Astrocyte (in vitro differentiated cells and primary cell): ENCODE results near the gene GABRB1. TPM values are rescaled to one million over a fixed set of nuclear protein-coding genes. Genes with fewer than 3 reads are reported as not detected.

Experiments used
- DNase-seq: peaks from one replicate; pipeline ENCODE4 v3.0.0-alpha.2; 2010; ENCODE audit warnings: low read depth
- FAIRE-seq: peaks from 2 replicates; lab custom pipeline; 2011; peaks lifted over from hg19 to GRCh38; lab: Jason Lieb, UNC
- H2AFZ ChIP-seq: 2 replicates; pipeline ENCODE4 v1.6.0; 2012; ENCODE audit warnings: low read depth, low read length, inconsistent platforms
- H3K27ac ChIP-seq: 2 replicates; pipeline ENCODE4 v1.5.1; 2011; ENCODE audit warnings: low read depth, low read length, inconsistent platforms
- H3K27me3 ChIP-seq: 2 replicates; pipeline ENCODE4 v1.6.0; 2011; ENCODE audit warnings: low read length, inconsistent platforms; ENCODE audit not compliant: insufficient read depth
- H3K36me3 ChIP-seq: 2 replicates; pipeline ENCODE4 v1.5.1; 2011; ENCODE audit warnings: low read length, inconsistent platforms; ENCODE audit not compliant: insufficient read depth
- H3K4me1 ChIP-seq: 2 replicates; pipeline ENCODE4 v1.5.1; 2011; ENCODE audit warnings: low read length, inconsistent platforms; ENCODE audit not compliant: insufficient read depth
- H3K4me2 ChIP-seq: 2 replicates; pipeline ENCODE4 v1.6.0; 2012; ENCODE audit warnings: low read length, inconsistent platforms
- H3K4me3 ChIP-seq: 2 replicates; pipeline ENCODE4 v1.5.1; 2011; ENCODE audit warnings: low read depth, mild to moderate bottlenecking, low read length, inconsistent platforms; ENCODE audit not compliant: insufficient read depth
- H3K79me2 ChIP-seq: 2 replicates; pipeline ENCODE4 v1.6.0; 2012; ENCODE audit warnings: mild to moderate bottlenecking, low read length, inconsistent platforms; ENCODE audit not compliant: insufficient read depth
- H3K9ac ChIP-seq: 2 replicates; pipeline ENCODE4 v1.6.0; 2012; ENCODE audit warnings: mild to moderate bottlenecking, low read length, inconsistent platforms
- H3K9me3 ChIP-seq: 2 replicates; pipeline ENCODE4 v1.5.1; 2012; ENCODE audit warnings: low read depth, mild to moderate bottlenecking, low read length, inconsistent platforms; ENCODE audit not compliant: insufficient read depth
- H4K20me1 ChIP-seq: 2 replicates; pipeline ENCODE4 v1.6.0; 2012; ENCODE audit warnings: low read length, inconsistent platforms; ENCODE audit not compliant: insufficient read depth
- H3K27ac Mint-ChIP-seq: one replicate; pipeline ENCODE4 v1.8.0; 2021; ENCODE audit warnings: mild to moderate bottlenecking, mixed read lengths; ENCODE audit not compliant: unreplicated experiment
- H3K27me3 Mint-ChIP-seq: one replicate; pipeline ENCODE4 v1.8.0; 2021; ENCODE audit warnings: low read depth, mixed read lengths; ENCODE audit not compliant: unreplicated experiment
- H3K36me3 Mint-ChIP-seq: one replicate; pipeline ENCODE4 v1.8.0; 2021; ENCODE audit warnings: low read depth, mixed read lengths; ENCODE audit not compliant: unreplicated experiment
- H3K4me1 Mint-ChIP-seq: one replicate; pipeline ENCODE4 v1.8.0; 2021; ENCODE audit warnings: low read depth, mixed read lengths; ENCODE audit not compliant: unreplicated experiment
- H3K4me3 Mint-ChIP-seq: one replicate; pipeline ENCODE4 v1.8.0; 2021; ENCODE audit warnings: mild to moderate bottlenecking, moderate library complexity, mixed read lengths; ENCODE audit not compliant: unreplicated experiment
- H3K9me3 Mint-ChIP-seq: one replicate; pipeline ENCODE4 v1.8.0; 2021; ENCODE audit warnings: mild to moderate bottlenecking, mixed read lengths; ENCODE audit not compliant: unreplicated experiment
- EZH2 ChIP-seq: IDR thresholded peaks from 2 replicates; pipeline ENCODE4 v1.6.1; 2012; ENCODE audit warnings: mild to moderate bottlenecking, low read length, inconsistent platforms; ENCODE audit not compliant: insufficient read depth
- total RNA-seq: library from RNA; stranded (reverse); gene quantifications from 2 replicates; pipeline ENCODE4 v1.2.1, GENCODE V29; 2021
- TF ChIP-seq, protein P1 (sequence below): IDR thresholded peaks from 2 replicates; pipeline ENCODE4 v1.5.1; 2011; ENCODE audit warnings: low read depth, mild to moderate bottlenecking, inconsistent platforms, low read length, moderate library complexity; ENCODE audit not compliant: insufficient read depth

Gene GABRB1
- total RNA-seq, 1 donor from 2014 or later, result not detected

DNA sequence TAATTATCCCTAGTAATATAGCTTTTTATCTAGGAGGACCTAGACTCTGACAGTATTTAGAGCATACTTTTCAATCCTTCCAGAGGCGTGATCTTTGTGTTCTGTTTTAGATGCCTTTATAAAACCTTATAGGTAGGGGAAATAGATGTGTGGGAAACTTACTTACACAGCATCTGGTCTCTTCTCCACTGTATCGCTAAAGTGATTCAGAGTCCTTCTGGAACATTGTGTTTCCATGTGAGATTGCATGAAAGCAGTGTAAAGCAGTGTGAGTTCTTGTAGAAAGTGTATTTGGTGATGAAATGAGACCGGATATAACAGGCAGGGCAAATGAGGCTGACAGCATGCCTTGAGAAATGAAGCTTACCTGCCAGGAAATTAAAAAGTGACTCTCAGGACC, 9.5 kb downstream of the GABRB1 start:
- Histone ChIP-seq H3K4me1 (no peaks in the 10 kb centered on the region), H4K20me1 (no peaks in the 10 kb centered on the region), H3K4me2 (no peak overlapping the region), H3K9ac (no peak overlapping the region), H3K27ac (no peak overlapping the region), H3K36me3 (no peaks in the 10 kb centered on the region), H2AFZ (no peak overlapping the region), H3K4me3 (no peak overlapping the region), H3K9me3 (no peaks in the 10 kb centered on the region), H3K27me3 (no peaks in the 10 kb centered on the region), H3K79me2 (no peaks in the 10 kb centered on the region)
- Mint-ChIP-seq H3K27me3 (peaks cover 2% of the 10 kb centered on the region), H3K27ac (no peak overlapping the region), H3K36me3 (no peaks in the 10 kb centered on the region), H3K4me1 (no peaks in the 10 kb centered on the region), H3K9me3 (no peaks in the 10 kb centered on the region), H3K4me3 (no peak overlapping the region)
- FAIRE-seq (no peak), DNase-seq (no peak)
- TF ChIP-seq, protein P1, sequence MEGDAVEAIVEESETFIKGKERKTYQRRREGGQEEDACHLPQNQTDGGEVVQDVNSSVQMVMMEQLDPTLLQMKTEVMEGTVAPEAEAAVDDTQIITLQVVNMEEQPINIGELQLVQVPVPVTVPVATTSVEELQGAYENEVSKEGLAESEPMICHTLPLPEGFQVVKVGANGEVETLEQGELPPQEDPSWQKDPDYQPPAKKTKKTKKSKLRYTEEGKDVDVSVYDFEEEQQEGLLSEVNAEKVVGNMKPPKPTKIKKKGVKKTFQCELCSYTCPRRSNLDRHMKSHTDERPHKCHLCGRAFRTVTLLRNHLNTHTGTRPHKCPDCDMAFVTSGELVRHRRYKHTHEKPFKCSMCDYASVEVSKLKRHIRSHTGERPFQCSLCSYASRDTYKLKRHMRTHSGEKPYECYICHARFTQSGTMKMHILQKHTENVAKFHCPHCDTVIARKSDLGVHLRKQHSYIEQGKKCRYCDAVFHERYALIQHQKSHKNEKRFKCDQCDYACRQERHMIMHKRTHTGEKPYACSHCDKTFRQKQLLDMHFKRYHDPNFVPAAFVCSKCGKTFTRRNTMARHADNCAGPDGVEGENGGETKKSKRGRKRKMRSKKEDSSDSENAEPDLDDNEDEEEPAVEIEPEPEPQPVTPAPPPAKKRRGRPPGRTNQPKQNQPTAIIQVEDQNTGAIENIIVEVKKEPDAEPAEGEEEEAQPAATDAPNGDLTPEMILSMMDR, result no peak
- no peak for TF ChIP-seq EZH2

DNA sequence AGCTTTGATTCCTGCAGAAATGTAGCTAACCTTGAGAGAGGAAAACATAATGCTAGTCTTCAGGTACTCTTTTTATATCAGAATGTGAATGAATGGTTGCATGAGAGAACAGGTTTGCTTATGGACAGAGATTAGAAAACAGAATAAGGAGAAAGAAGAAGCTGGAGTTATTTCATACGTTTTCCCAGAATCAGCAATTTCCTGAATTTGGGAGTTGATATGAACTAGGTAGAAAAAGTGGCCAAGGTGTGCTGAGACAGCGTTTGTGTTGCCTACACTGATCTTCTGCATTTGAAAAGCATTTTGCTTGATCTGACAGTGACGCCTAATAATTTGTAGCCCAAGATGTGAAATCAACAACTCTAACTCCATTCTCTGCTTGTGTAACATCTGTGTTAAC, 12.5 kb downstream of the GABRB1 start:
- Mint-ChIP-seq H3K9me3 (no peaks in the 10 kb centered on the region), H3K27me3 (peaks cover 2% of the 10 kb centered on the region)
- H4K20me1 ChIP-seq, result no peaks in the 10 kb centered on the region

DNA sequence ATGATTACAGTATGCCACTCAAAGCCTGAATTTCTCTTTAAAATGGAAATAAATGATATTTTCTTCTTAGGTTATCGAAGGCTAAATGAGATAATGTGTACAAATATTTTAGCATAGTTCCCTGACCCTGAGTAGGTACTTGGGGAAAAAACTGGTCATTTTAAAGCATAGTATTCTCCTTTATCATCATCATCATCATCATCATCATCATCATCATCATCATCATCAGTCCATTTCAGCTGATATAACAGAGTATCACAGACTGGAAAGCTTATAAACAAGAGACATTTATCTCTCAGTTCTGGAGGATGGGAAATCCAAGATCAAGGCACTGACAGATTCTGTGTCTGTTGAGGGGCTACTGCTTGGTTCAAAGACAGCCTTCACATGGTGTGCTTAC, 13.9 kb downstream of the GABRB1 start:
- no peak for TF ChIP-seq EZH2
- TF ChIP-seq, protein P1, result no peak
- Mint-ChIP-seq H3K27ac (no peak overlapping the region), H3K27me3 (peaks cover 2% of the 10 kb centered on the region), H3K4me1 (no peaks in the 10 kb centered on the region), H3K9me3 (no peaks in the 10 kb centered on the region), H3K4me3 (no peak overlapping the region), H3K36me3 (no peaks in the 10 kb centered on the region)
- Histone ChIP-seq H2AFZ (no peak overlapping the region), H3K9ac (no peak overlapping the region), H3K4me1 (no peaks in the 10 kb centered on the region), H3K9me3 (no peaks in the 10 kb centered on the region), H3K27ac (no peak overlapping the region), H3K36me3 (no peaks in the 10 kb centered on the region), H3K79me2 (no peaks in the 10 kb centered on the region), H3K27me3 (no peaks in the 10 kb centered on the region), H3K4me3 (no peak overlapping the region), H3K4me2 (no peak overlapping the region), H4K20me1 (no peaks in the 10 kb centered on the region)
- DNase-seq (no peak), FAIRE-seq (no peak)

More for the DNA sequence above, 12.5 kb downstream of the GABRB1 start:
- H3K27ac ChIP-seq, result no peak overlapping the region
- TF ChIP-seq, protein P1, result no peak
- TF ChIP-seq EZH2, result no peak
- no peaks in the 10 kb centered on the region for H3K27me3 ChIP-seq
- H3K36me3 ChIP-seq, result no peaks in the 10 kb centered on the region
- FAIRE-seq (no peak), DNase-seq (no peak)
- Mint-ChIP-seq H3K27ac (no peak overlapping the region), H3K4me1 (no peaks in the 10 kb centered on the region), H3K36me3 (no peaks in the 10 kb centered on the region), H3K4me3 (no peak overlapping the region)
- no peaks in the 10 kb centered on the region for H3K9me3 ChIP-seq
- no peaks in the 10 kb centered on the region for H3K79me2 ChIP-seq
- H3K4me1 ChIP-seq, result no peaks in the 10 kb centered on the region
- H3K9ac ChIP-seq, result no peak overlapping the region
- H2AFZ ChIP-seq, result no peak overlapping the region
- no peak overlapping the region for H3K4me3 ChIP-seq
- no peak overlapping the region for H3K4me2 ChIP-seq
